ENCODE data around the gene TMCO4.

DNA sequence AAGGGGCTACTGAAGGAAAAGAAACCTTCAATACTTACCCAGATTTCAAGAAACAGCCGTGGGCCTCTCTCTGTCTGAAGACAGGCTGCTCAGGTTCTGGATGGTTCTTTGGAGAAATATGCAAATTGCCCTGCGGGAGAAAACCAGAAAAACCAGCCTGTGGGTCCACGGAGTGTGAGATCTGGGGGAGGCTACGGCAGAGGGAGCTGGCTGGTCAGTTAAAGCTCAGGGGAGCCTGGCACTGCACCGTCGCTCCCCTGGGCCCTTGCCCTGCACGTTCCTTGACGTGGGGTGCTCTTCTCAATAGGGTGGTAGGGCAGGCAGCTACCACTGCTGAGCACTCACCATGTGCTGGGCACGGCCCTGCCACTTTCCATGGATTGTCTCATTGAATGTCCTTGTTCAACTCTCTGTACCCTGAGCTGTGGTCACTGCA, 12.7 kb downstream of the TMCO4 start:
- TF ChIP-seq POLR2A (IDR thresholded peaks at IDR 0.05) = no peak
- TF ChIP-seq, protein P1, sequence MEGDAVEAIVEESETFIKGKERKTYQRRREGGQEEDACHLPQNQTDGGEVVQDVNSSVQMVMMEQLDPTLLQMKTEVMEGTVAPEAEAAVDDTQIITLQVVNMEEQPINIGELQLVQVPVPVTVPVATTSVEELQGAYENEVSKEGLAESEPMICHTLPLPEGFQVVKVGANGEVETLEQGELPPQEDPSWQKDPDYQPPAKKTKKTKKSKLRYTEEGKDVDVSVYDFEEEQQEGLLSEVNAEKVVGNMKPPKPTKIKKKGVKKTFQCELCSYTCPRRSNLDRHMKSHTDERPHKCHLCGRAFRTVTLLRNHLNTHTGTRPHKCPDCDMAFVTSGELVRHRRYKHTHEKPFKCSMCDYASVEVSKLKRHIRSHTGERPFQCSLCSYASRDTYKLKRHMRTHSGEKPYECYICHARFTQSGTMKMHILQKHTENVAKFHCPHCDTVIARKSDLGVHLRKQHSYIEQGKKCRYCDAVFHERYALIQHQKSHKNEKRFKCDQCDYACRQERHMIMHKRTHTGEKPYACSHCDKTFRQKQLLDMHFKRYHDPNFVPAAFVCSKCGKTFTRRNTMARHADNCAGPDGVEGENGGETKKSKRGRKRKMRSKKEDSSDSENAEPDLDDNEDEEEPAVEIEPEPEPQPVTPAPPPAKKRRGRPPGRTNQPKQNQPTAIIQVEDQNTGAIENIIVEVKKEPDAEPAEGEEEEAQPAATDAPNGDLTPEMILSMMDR (IDR thresholded peaks at IDR 0.05) = no peak
- no peak for TF ChIP-seq POLR2AphosphoS5 (IDR thresholded peaks at IDR 0.05)
- no peak for TF ChIP-seq EP300 (IDR thresholded peaks at IDR 0.05; ENCODE audit: low read depth)

Measured in transverse colon (tissue), 4 donors.